HepG2 (cell line): ENCODE measurements around the gene PYY. TPM values are rescaled to one million over a fixed set of nuclear protein-coding genes. Genes with fewer than 3 reads are reported as not detected.

Experiments
- ASH2L ChIP-seq: fragments of 300-600, 200-600 bp; sonication (generic); IDR thresholded peaks from 2 replicates; pipeline ENCODE4 v1.7.0; 2017; ENCODE audit warnings: low read depth, mild to moderate bottlenecking, moderate library complexity, mixed read lengths, low read length; ENCODE audit not compliant: insufficient read length
- ATRX ChIP-seq: sonication (generic); formaldehyde crosslinking; IDR thresholded peaks from 2 replicates; pipeline ENCODE4 v1.4.0; 2020; ENCODE audit warnings: missing genetic modification reagents, borderline replicate concordance
- DDIT3 ChIP-seq: sonication (generic); formaldehyde crosslinking; IDR thresholded peaks from 2 replicates; pipeline ENCODE4 v1.4.0; 2020; ENCODE audit warnings: mild to moderate bottlenecking, missing genetic modification reagents
- GATAD2A ChIP-seq: IDR thresholded peaks from 2 replicates; pipeline ENCODE4 v1.6.1; 2016
- JARID2 ChIP-seq: sonication (generic); formaldehyde crosslinking; IDR thresholded peaks from 2 replicates; pipeline ENCODE4 v1.8.1; 2023; ENCODE audit warnings: missing genetic modification reagents, inconsistent platforms; ENCODE audit not compliant: insufficient replicate concordance
- MAF1 ChIP-seq: sonication (generic); formaldehyde crosslinking; IDR thresholded peaks from 2 replicates; pipeline ENCODE4 v1.5.0; 2020; ENCODE audit warnings: missing genetic modification reagents, borderline replicate concordance
- NFYB ChIP-seq: sonication (generic); formaldehyde crosslinking; IDR thresholded peaks from 2 replicates; pipeline ENCODE4 v1.4.0; 2020; ENCODE audit warnings: missing genetic modification reagents
- PCBP2 ChIP-seq: fragments of 200-400 bp; formaldehyde crosslinking; optimal IDR thresholded peaks from 2 replicates; pipeline ENCODE3; 2018; ENCODE audit warnings: low read length, low read depth; ENCODE audit not compliant: poor library complexity, severe bottlenecking
- RARG ChIP-seq: sonication (generic); formaldehyde crosslinking; IDR thresholded peaks from 2 replicates; pipeline ENCODE4 v1.4.0; 2020; ENCODE audit warnings: low read depth, mild to moderate bottlenecking, missing genetic modification reagents
- SALL1 ChIP-seq: sonication (generic); formaldehyde crosslinking; IDR thresholded peaks from 2 replicates; pipeline ENCODE4 v1.8.0; 2022; ENCODE audit warnings: mild to moderate bottlenecking, missing genetic modification reagents
- XRCC5 ChIP-seq: fragments of 200-400 bp; formaldehyde crosslinking; optimal IDR thresholded peaks from 2 replicates; pipeline ENCODE3; 2017; ENCODE audit warnings: mild to moderate bottlenecking, low read length
- ZNF367 ChIP-seq: sonication (generic); formaldehyde crosslinking; IDR thresholded peaks from 2 replicates; pipeline ENCODE4 v1.4.0; 2020; ENCODE audit warnings: missing genetic modification reagents, borderline replicate concordance
- ZNF687 ChIP-seq: sonication (generic); formaldehyde crosslinking; IDR thresholded peaks from 2 replicates; pipeline ENCODE4 v1.5.1; 2020; ENCODE audit warnings: mild to moderate bottlenecking, missing genetic modification reagents, moderate library complexity
- polyA plus RNA-seq, 8 experiments: library from polyadenylated mRNA; depleted of rRNA in 3 of 8; stranded (reverse) in 7 of 8; unstranded in 1 of 8; fragments of >200 nt; fragmentation: Illumina TruSeq in 4 of 8; extraction: Trizol in 4 of 8; gene quantifications; 2 replicates each; pipeline versions ENCODE4 v1.2.1 to v1.2.3, GENCODE V29; 2011 to 2016; ENCODE audit warnings: low read depth in 4 of 8, missing spikeins in 1 of 8, mixed read lengths in 1 of 8; ENCODE audit not compliant: insufficient read depth in 1 of 8
- total RNA-seq, 5 experiments: library from RNA; depleted of rRNA; stranded (reverse); fragments of >200 nt; fragmentation: Illumina TruSeq; extraction: Trizol; gene quantifications; 2 replicates each; pipeline ENCODE4 v1.2.3, GENCODE V29; 2016; ENCODE audit warnings: low read depth in 1 of 5
- TF ChIP-seq, protein P1 (sequence below): sonication (generic); formaldehyde crosslinking; IDR thresholded peaks from 2 replicates; pipeline ENCODE4 v1.8.0; 2023; ENCODE audit warnings: mild to moderate bottlenecking, missing genetic modification reagents
- TF ChIP-seq, protein P2 (sequence below): sonication (generic); formaldehyde crosslinking; IDR thresholded peaks from 2 replicates; pipeline ENCODE4 v1.9.0; 2022; ENCODE audit warnings: missing genetic modification reagents, mild to moderate bottlenecking, borderline replicate concordance
- TF ChIP-seq, protein P3 (sequence below), 2 experiments: sonication (generic) in 1 of 2; formaldehyde crosslinking in 1 of 2; IDR thresholded peaks; 2 replicates each; pipeline versions ENCODE4 v1.6.1 to v1.9.0; 2014 to 2022; ENCODE audit warnings: antibody characterized with exemption in 1 of 2, borderline replicate concordance in 1 of 2, inconsistent platforms in 1 of 2, low read depth in 1 of 2, missing genetic modification reagents in 1 of 2

Gene PYY
- total and polyA plus RNA-seq, 2 of the 13 experiments (the other 11 are each of a cell fraction or from before 2014, with no cell fraction given): 0.25 TPM; not detected in 1

GRCh38 chr17:43940630-43941029 is 13.1 kb downstream of the PYY start (continued):
- TF ChIP-seq DDIT3 (no peak), NFYB (no peak), MAF1 (CRISPR knock-in tag) (no peak), RARG (CRISPR knock-in tag) (no peak), XRCC5 (peak; percentile 93), ASH2L (no peak), PCBP2 (no peak), ZNF367 (CRISPR knock-in tag) (no peak), ZNF687 (peak; percentile 50), GATAD2A (CRISPR knock-in tag) (0 out of 2 replicates have a peak, but pooled peaks have one; percentile 33), ATRX (no peak), JARID2 (CRISPR knock-in tag) (no peak), SALL1 (CRISPR knock-in tag) (peak; percentile 33; the same call in 1 of the 2 replicates)
- TF ChIP-seq, protein P1, sequence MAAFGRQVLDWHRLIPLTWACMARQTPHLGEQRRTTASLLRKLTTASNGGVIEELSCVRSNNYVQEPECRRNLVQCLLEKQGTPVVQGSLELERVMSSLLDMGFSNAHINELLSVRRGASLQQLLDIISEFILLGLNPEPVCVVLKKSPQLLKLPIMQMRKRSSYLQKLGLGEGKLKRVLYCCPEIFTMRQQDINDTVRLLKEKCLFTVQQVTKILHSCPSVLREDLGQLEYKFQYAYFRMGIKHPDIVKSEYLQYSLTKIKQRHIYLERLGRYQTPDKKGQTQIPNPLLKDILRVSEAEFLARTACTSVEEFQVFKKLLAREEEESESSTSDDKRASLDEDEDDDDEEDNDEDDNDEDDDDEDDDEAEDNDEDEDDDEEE: no peak
- TF ChIP-seq, protein P2, sequence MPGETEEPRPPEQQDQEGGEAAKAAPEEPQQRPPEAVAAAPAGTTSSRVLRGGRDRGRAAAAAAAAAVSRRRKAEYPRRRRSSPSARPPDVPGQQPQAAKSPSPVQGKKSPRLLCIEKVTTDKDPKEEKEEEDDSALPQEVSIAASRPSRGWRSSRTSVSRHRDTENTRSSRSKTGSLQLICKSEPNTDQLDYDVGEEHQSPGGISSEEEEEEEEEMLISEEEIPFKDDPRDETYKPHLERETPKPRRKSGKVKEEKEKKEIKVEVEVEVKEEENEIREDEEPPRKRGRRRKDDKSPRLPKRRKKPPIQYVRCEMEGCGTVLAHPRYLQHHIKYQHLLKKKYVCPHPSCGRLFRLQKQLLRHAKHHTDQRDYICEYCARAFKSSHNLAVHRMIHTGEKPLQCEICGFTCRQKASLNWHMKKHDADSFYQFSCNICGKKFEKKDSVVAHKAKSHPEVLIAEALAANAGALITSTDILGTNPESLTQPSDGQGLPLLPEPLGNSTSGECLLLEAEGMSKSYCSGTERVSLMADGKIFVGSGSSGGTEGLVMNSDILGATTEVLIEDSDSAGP (CRISPR knock-in tag): 0 out of 2 replicates have a peak, but pooled peaks have one; percentile 33
- TF ChIP-seq, protein P3, sequence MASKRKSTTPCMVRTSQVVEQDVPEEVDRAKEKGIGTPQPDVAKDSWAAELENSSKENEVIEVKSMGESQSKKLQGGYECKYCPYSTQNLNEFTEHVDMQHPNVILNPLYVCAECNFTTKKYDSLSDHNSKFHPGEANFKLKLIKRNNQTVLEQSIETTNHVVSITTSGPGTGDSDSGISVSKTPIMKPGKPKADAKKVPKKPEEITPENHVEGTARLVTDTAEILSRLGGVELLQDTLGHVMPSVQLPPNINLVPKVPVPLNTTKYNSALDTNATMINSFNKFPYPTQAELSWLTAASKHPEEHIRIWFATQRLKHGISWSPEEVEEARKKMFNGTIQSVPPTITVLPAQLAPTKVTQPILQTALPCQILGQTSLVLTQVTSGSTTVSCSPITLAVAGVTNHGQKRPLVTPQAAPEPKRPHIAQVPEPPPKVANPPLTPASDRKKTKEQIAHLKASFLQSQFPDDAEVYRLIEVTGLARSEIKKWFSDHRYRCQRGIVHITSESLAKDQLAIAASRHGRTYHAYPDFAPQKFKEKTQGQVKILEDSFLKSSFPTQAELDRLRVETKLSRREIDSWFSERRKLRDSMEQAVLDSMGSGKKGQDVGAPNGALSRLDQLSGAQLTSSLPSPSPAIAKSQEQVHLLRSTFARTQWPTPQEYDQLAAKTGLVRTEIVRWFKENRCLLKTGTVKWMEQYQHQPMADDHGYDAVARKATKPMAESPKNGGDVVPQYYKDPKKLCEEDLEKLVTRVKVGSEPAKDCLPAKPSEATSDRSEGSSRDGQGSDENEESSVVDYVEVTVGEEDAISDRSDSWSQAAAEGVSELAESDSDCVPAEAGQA (IDR thresholded peaks at IDR 0.05; ENCODE audit: low read depth): no peak
- TF ChIP-seq, protein P3 (CRISPR knock-in tag; IDR thresholded peaks at IDR 0.05; ENCODE audit: borderline replicate concordance): no peak
